Right lobe of liver (tissue), 4 donors: ENCODE results near the gene YTHDF1.

Experiments
- CTCF ChIP-seq, 4 donors: fragments of 200-600 bp in 3 of 4; fragments of 450-650 bp in 1 of 4; IDR thresholded peaks; one replicate each; pipeline versions ENCODE4 v1.5.1 to v1.8.0; 2016 to 2022; ENCODE audit warnings: antibody characterized with exemption in 4 of 4, mild to moderate bottlenecking in 2 of 4
- POLR2A ChIP-seq: fragments of 450-650 bp; IDR thresholded peaks from one replicate; pipeline ENCODE4 v1.6.1; 2017; ENCODE audit warnings: antibody characterized with exemption, mild to moderate bottlenecking
- donor health status: DM: no; HTN: no; CAD: no.
- donor health status: DM: no; HTN: no; CAD: no.
- donor health status: DM: no; HTN: yes; CAD: no.

- TF ChIP-seq CTCF (IDR thresholded peaks at IDR 0.05) (no peak), POLR2A (no peak)
Measured at GRCh38 chr20:63194797-63195173, 21.1 kb downstream of the YTHDF1 start.
